Non-pigmented ciliary epithelial cell (primary cell): Measurements from ENCODE around the gene MYLK.

Source experiments
- DNase-seq: peaks from one replicate; pipeline ENCODE4 v3.0.0-alpha.2; 2010; ENCODE audit warnings: low read depth

MYLK gene

DNA sequence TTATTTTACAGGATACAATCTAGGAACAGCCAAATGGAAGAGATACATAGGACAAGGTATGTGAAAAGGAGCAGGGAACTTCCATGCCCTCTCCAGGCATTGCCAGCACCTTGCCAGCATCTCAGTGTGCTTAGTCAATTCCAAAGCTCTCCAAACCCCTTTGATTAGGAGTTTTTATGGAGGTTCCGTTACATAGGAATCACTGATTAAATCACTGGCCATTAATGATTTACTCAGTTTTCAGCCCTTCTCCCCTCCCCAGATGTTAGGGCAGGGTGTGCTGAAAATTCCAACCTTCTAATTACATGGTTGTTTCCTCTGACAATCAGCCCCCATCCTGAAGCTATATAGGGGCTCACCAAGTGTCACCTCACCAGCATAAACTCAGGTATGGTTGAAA lies 11.5 kb downstream of the MYLK start:
- no peak for DNase-seq

DNA sequence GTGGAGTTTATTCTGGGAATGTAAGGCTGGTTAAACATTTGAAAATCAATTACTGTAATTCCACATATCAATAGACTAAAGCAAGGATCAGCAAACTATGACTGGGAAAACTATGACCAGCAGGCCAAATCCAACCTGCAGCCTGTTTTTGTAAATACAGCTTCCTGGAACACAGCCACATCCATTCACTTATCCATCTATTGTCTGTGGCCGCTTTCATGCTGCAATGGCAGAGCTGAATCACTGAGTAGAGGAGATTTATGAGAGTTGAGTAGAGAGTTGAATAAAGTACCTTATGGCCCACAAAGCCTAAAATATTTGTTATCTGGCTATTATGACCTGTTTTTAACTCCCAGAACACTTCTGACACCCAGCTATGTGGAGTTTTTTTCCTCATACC lies 12.2 kb downstream of the MYLK start:
- DNase-seq: no peak

DNA sequence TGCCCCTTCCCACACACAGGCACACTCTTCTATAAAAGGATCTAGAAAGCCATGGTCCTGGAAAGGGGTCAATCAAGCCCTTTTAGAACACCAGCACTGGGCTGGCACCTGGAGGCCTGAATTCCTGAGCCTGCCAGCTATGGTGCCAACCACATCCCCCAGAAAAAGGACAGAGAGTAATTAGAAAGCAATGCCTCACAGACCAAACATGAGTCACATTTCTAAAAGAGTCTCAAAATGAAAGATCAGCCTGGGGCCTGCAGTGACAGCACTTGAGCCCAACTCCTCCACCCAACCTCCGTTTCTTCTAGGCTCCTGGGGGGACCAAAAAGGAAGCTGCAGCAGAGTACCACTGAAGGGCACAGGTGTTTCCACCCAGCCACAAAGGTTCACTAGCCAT lies 14.1 kb downstream of the MYLK start:
- DNase-seq: no peak

DNA sequence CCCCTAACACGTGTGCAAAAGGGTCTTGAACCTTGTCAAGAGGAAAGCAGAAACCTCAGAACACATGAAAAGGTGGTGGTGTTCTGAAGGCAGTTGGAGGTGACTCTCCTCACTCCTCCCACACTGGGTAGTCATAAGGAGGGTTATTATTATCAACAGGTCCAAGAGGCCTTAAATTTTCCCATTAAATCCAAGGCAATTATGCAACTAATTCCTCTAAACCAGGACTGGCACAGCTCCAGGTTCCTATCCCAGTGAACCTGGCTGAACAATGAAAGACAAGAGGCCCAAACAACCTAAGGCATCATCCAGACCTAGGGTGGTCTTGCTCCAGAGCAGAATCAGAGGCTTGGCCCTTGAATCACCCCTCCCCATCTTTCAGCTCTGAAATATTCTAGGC lies 15.0 kb downstream of the MYLK start:
- no peak for DNase-seq

DNA sequence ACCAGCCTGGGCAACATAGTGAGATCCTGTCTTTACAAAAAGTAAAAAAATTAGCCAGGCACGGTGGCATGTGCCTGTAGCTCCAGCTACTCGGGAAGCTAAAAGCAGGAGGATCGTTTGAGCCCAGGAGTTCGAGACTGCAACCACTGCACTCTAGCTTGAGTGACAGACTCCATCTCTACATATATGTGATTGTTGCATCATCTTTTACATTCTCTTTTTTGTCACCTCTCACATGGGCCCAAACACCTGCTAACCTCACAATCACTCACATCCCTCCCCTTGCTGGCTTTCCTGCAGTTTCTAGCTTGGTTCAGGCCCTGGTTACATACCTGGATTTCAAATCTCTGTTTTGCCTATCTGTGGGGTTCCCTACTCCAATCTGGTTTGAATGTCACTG lies 19.4 kb downstream of the MYLK start:
- DNase-seq: no peak

DNA sequence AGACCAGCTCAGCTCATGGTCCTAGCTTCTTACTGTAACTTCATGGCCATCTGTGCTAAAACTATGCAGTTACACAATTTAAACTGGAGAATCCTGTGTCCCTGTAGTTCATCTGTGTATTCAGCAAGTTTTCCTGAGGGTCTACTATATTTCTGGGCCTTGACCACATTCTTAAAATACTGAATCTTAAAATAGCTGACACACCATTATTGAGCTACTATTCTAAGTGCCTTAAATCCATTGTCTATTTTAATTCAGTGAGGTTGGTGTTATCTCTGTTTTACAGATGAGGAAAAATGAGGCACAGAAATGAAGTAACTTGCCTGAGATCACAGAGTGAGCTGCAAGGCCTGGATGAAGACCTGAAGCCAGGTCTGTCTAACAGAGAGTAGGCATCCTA lies 22.0 kb downstream of the MYLK start:
- no peak for DNase-seq

DNA sequence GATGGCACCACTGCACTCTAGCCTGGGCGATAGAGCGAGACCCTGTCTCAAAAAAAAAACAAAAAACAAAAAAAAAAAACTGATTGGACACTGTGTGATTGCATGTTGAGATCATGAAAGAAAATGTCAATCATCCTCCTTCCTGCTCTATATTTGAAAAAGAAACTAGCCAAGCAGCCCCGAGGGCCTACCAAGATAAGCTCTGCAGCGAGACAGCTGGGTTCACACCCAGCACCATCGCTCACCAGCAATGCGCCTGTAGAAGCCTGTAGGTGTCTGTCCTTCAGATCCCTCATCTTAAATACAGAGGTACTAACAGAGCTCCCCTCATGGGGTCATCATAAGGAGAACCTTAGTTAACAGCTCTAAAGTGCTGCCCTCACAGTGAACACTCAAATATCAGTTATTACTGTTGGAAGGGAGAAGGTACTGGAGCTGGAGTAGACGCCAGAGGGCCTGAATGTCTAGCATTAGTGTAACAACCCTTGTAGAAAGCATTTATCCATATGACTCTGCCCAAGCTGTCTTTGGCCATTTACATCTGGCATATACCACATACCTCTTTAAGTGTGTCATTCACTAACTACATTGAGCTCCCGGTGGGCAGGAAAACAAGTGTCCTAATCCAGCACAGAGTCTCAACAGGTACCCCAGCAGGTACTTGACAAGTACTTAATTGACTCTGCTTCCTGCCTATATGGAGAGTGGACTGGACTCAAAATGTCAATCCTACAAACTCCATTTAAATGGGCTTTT lies 22.9 kb downstream of the MYLK start:
- DNase-seq: no peak

DNA sequence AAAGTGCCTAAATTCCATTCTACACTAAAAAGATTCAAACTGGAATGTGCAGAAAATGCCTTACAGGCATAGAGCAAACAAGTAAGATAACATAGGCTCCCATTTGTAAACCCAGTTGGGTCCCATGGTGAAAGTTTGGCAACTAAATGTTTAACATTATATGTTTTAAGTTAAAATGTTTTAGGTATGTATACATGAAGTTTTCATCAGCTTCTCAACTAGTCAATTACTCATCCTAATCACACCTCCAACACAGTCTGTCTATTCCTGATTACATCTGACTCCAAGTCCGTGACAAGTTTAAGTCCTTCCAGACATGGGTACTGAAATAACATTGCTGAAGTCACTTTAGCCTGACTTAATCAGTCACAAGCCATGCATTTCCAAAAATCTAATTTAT lies 25.0 kb downstream of the MYLK start:
- DNase-seq: no peak

DNA sequence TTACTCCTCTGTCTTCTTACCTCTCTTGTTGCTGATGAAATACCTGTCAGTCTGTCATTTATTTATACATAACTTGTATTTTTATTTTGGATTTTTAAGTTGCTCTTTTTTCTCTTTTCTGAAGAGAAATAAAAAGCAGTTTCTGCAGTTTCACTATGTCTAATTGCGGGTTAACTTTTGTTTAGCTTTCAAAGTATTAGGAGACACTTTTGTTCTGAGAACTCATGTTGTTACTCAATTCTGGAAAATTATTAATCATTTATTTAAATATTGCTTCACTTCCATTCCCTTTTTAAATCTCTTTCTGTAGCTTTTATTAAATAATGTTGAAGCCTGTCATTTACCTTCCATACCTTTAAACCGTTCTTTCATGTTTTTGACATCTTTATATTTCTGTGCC lies 29.2 kb downstream of the MYLK start:
- no peak for DNase-seq

DNA sequence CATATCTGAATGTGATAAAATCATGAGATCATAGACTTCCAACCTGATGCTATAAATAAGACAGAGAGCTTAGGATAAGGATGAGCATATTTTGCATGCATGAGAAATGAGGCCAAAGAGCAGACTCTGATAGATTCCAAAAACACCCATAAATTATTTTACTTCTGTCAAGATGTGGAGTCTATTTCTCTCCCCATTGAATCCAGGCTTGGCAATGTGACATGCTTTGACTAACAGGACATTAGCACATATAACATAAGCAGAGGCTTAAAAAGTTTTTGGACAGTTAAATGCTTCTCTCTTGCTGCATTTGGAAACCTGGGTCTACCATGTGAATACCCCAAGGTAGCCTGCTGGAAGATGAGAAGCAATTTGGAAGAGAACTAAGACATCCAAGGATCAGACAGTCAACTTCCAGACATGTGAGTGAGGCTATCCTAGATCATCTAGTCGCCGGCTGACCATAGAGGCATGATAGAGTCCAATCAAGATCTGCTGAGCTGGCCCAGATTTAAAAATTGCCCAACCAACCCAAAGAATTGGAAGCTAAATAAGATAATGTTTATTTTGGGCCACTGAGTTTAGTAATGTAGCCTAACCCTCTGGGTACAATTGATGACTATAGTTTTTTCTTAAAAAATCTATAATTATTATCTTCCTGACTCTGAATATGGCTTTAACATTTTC lies 30.3 kb downstream of the MYLK start:
- DNase-seq: no peak

DNA sequence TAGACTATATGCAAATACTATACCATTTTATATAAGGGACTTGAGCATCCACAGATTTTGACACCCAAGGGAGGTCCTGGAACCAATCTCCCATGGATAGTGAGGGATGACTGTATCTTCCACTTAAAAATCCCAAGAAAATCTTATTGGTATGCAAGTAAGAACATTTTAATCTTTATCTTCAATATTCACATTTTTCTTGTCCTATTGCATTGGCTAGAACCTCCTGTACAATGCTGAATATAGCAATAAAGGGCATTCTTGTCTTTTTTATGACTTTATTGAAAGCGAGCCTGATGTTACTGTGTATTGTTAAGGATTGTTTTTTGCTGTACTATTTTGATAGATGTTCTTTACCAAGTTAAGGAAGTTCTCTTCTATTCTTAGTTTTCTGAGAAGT lies 36.9 kb downstream of the MYLK start:
- no peak for DNase-seq

DNA sequence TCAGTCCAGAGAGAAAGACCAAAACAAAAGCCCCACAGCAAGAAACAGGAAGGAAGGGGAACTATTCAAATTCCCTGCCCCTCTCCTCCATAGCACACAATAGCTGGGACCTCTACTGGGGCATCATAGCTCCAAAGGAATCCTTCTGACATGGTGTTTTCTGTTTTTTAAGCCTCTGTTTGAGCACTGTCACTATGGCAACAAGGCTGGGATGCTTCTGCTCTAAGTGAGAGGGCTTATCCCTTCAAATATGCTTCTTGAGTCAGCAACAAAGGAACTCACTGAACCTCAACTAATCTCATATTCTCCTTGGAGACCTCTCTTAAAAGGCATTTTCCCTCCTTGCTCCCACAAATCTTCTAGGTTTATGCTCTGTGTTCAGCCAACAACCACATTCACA lies 40.5 kb downstream of the MYLK start:
- peak; percentile 76 for DNase-seq

DNA sequence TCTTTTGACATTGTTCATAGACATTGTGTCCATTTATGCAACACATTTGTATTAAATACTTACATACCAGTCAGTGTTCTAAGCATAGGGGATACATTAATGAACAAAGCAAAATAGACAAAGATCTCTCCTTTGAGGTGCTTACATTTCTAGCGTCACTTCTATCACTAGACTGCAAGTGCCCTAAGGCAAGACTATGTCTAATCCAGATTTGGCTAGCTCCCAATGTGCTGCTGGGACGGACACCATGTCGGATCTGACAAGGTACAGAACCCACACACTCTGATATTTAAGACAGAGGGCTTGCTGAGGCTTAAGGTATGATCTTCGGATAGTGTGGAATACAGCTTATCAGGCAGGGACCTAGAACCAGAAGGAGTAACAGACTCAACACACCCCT lies 41.4 kb downstream of the MYLK start:
- DNase-seq: no peak

DNA sequence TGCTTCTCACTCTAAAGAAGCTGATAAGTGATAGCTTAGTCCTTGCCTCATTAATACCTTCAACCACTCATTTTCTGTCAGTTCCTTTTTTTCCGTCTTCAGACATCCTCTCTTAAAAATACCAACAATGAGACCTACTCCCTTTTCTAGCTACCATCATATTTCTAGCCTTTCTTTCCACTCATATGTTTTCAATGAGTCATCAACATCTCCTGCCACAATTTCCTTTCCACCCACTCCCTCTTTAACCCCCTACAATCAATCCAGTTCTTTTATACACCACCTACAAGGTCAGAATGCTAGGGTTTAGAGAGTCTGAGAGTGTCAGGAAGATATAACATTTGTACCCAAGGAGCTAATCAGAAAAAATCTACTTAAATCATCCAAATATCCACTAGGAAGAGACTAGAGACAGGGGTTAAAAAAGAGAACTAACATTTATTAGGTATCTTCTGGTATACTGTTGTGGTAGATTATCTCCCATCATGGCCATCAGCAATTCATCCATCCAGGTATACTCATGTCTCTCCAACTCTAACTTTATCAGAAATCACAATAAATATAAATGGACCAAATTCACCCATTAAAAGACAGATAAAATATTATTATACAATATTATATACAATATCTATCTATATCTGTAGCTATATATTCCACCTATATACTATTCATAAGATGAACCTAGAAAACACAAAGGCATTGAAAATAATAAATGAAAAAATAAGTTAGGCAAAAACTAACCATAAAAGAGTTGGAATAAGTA lies 42.5 kb downstream of the MYLK start:
- DNase-seq: peak; percentile 37

DNA sequence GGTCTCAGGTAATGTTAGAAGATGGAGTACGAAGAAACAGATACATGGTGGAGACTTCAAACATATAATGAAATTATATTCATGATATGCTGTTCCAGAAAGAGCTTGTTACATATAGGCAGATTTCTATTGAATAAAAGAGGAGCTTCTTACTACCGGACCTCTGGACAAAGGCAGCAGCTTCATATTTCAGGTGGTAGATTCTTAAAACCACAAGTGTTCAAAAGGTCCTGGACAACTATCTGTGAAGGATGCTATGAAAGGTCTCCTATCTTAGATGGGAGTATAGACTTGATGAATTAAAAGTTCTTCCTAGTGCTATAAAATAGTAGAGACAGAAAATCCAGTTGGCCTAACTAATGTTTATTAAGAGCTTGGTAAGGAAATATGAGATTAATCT lies 43.2 kb downstream of the MYLK start:
- DNase-seq: no peak

DNA sequence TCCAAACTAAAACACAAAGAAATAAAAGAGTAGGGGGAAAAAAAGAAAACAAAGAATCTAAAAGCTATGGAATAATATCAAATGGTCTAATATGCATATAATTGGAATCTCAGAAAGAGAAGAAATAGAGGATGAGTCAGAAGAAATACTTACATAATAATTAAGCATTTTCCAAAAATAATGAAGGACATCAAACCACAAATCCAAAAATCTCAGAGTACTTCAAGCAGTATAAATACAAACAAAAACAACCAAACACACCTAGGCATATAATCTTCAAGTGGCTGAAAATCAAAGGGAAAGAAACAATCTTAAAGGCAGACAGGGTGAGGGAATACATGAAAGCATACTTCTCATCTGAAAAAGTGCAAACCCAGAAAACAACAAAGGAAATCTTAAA lies 46.3 kb downstream of the MYLK start:
- no peak for DNase-seq

DNA sequence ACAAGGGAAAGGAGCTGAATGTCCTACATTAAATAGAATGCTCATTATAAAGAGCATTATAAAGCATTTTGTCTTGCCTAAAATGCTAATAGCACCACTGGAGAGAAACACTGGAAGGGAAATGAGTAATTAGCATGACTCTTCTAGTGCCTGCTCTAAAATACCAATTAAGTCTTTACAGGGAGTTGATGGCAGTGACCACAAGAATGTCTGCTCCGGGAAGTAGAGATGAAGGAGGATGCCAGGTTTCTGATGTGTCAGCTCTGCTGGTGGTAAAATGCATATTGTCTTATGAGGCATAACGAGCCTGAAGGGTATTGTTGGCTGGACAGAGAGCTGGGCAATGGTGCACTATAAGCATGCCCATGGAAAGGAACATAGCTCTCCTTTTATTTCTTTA lies 49.5 kb downstream of the MYLK start:
- peak; percentile 72 for DNase-seq

DNA sequence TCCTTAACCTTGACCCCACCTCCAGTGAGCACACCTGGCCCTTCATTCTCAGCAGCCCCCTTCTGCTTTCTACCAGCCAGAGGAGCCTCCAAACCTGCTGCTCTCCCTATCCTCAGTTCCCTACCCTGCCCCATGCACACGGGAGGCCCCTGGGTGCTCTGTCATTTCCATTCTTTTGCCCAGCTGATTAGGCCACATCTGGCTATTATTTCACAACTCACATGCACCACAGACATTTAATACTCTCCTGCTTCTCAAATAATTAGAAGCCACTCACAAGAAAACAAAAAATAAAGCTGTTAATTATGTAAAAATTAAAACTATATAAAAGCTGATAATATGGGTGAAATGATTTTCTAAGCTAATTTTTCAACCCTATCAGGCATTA lies 50.7 kb downstream of the MYLK start:
- DNase-seq: no peak

DNA sequence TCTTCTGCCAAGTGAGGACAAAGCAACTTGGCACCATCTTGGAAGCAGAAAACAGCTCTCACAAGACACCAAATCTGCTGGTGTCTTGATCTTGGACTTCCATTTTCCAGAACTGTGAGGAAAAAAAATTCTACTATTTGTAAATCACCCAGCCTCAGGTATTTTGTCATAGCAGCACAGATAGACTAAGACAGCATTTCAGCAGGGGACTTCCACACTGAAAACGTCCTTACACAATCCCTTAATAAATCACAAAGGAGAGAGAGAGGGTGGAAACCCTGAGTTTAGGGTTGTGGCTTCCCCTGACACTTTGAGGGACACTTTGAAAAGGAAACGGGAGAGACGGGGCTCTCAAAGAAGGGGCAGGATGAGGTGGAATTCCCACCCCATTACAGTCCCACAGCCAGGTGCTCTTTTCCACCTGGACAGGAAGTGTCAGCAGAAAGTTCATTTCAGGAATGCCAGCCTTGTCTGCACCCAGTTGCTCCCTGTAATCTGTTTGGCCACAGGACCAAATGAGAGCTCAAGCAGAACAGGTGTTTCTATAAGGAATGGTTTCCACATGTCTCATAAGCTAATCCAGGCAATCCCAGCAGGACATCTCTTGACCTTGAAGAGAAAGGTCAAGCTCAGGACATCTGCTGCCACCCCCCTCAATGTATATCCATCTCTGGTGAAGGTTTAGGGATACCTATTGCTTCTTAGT lies 51.3 kb downstream of the MYLK start:
- DNase-seq: no peak

DNA sequence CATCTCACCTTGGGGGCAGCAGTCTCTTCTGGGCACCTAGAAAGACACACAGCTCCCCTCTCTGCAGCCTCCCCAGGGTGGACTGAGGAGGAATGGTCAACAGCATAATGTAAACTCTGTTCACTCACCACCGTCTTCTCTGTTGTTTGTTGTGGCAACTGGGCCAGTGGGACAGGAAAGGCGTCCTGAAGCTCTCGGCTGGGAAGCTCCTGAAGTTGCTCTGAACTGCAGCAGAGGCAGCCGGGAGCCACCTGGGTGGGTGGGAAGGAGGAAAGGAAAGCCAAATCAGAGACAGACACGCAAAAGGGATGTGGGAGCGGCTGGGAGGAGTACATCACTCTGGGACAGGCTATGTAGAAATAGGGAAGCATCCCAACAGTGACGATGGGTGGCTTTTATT lies 52.7 kb downstream of the MYLK start:
- no peak for DNase-seq

DNA sequence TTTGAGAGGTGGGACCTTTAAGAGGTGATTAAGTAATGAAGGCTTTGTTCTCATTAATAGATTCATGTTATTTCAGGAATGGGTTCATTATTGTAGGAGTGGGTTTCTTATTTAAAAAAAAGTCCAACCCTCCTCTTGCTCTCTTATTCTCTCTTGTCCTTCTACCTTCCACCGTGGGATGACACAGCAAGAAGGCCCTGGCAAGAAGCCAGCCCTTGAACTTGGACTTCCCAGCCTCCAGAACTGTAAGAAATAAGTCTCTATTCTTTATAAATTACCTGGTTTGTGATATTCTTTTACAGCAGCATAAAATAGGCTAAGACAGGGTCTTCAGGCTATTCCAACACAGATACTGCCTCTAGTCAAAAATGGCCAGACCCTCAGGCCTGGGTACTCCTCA lies 62.2 kb downstream of the MYLK start:
- DNase-seq: no peak

DNA sequence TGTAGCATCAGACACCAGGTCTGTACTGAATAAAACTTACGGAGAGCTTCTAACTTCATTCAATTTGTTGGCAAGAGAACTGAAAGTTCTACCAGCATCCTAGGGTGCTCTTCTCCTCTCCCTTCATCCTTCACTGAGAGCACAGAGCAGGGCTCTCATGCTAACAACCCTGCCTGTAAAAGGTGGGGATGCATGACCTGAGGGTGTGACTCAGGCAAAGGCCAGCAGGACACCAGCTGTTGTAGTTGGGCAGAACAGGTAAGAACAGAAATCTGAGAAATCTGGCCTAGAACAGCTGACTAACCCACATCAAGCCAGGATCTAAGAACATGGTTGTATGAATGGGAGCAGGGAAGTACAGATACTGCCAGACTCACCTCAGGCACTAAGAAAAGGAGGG lies 64.2 kb downstream of the MYLK start:
- DNase-seq: no peak
